Keratinocyte (primary cell): ENCODE measurements around the gene PLCXD1. TPM values are rescaled to one million over a fixed set of nuclear protein-coding genes. Genes with fewer than 3 reads are reported as not detected.

Experiments
- DNase-seq: peaks from one replicate; pipeline ENCODE4 v3.0.0-alpha.2; 2011; ENCODE audit warnings: low read depth, missing footprints, low spot score
- FAIRE-seq: peaks from 2 replicates; lab custom pipeline; 2011; peaks lifted over from hg19 to GRCh38; lab: Jason Lieb, UNC
- H2AFZ ChIP-seq: 2 replicates; pipeline ENCODE4 v1.6.0; 2012; ENCODE audit warnings: low read length, control low read depth, inconsistent platforms; ENCODE audit not compliant: control insufficient read depth
- H3K27ac ChIP-seq: 2 replicates; pipeline ENCODE4 v1.5.1; 2011; ENCODE audit warnings: low read length; ENCODE audit not compliant: control insufficient read depth, insufficient read depth
- H3K27me3 ChIP-seq: 3 replicates; pipeline ENCODE4 v1.6.0; 2011; ENCODE audit warnings: low read length; ENCODE audit not compliant: control insufficient read depth, insufficient read depth; ENCODE audit errors: extremely low read depth
- H3K36me3 ChIP-seq, 2 experiments: 2 replicates in 1 of 2; 3 replicates in 1 of 2; pipeline ENCODE4 v1.5.1; 2011; ENCODE audit warnings: low read length in 2 of 2, mild to moderate bottlenecking in 1 of 2; ENCODE audit not compliant: control insufficient read depth in 2 of 2, insufficient read depth in 2 of 2; ENCODE audit errors: extremely low read depth in 1 of 2
- H3K4me1 ChIP-seq: 3 replicates; pipeline ENCODE4 v1.5.1; 2011; ENCODE audit warnings: low read length; ENCODE audit not compliant: control insufficient read depth, insufficient read depth; ENCODE audit errors: extremely low read depth
- H3K4me2 ChIP-seq: 3 replicates; pipeline ENCODE4 v1.6.0; 2011; ENCODE audit warnings: low read depth, low read length; ENCODE audit not compliant: control insufficient read depth, insufficient read depth; ENCODE audit errors: extremely low read depth
- H3K4me3 ChIP-seq, 3 experiments: fragments of 200-600 bp in 1 of 3; sonication (generic) in 1 of 3; 2 replicates in 2 of 3; 3 replicates in 1 of 3; pipeline ENCODE4 v1.5.1; 2011 to 2016; ENCODE audit warnings: low read length in 3 of 3, mild to moderate bottlenecking in 3 of 3, control low read depth in 2 of 3, inconsistent platforms in 1 of 3, low read depth in 1 of 3, mixed read lengths in 1 of 3, mixed run types in 1 of 3, moderate library complexity in 1 of 3; ENCODE audit not compliant: control insufficient read depth in 2 of 3, insufficient read depth in 2 of 3; ENCODE audit errors: extremely low read depth in 1 of 3
- H3K79me2 ChIP-seq: 2 replicates; pipeline ENCODE4 v1.6.0; 2012; ENCODE audit warnings: low read length; ENCODE audit not compliant: control insufficient read depth, insufficient read depth
- H3K9ac ChIP-seq: 3 replicates; pipeline ENCODE4 v1.6.0; 2011; ENCODE audit warnings: low read length; ENCODE audit not compliant: control insufficient read depth, insufficient read depth; ENCODE audit errors: extremely low read depth
- H3K9me1 ChIP-seq: 3 replicates; pipeline ENCODE4 v1.6.0; 2011; ENCODE audit warnings: low read length; ENCODE audit not compliant: control insufficient read depth, insufficient read depth; ENCODE audit errors: extremely low read depth
- H3K9me3 ChIP-seq: 2 replicates; pipeline ENCODE4 v1.5.1; 2012; ENCODE audit warnings: low read depth, low read length; ENCODE audit not compliant: control insufficient read depth
- H4K20me1 ChIP-seq: 3 replicates; pipeline ENCODE4 v1.6.0; 2011; ENCODE audit warnings: low read length; ENCODE audit not compliant: control insufficient read depth, insufficient read depth; ENCODE audit errors: extremely low read depth
- CTCF ChIP-seq, 3 experiments: IDR thresholded peaks in 1 of 3; conservative IDR thresholded peaks in 1 of 3; optimal IDR thresholded peaks in 1 of 3; 2 replicates in 2 of 3; 3 replicates in 1 of 3; pipeline versions ENCODE3 to v1.5.1; 2011; ENCODE audit warnings: low read length in 3 of 3, mild to moderate bottlenecking in 3 of 3, moderate library complexity in 2 of 3, control low read depth in 1 of 3, inconsistent platforms in 1 of 3; ENCODE audit not compliant: insufficient read depth in 2 of 3; ENCODE audit errors: extremely low read depth in 1 of 3
- EZH2 ChIP-seq: IDR thresholded peaks from one replicate; pipeline ENCODE4 v1.6.1; 2012; ENCODE audit warnings: inconsistent platforms, mild to moderate bottlenecking, low read length, moderate library complexity
- dilution Hi-C: fragments of 300-500 bp; cut with MboI; formaldehyde crosslinking; loops from one replicate; pipeline ENCODE4 v1.7.0; 2020; ENCODE audit warnings: low sequenced_read_pairs; ENCODE audit not compliant: extremely low pct_ligation_motif_present
- polyA plus RNA-seq, 5 experiments: library from polyadenylated mRNA; depleted of rRNA in 3 of 5; stranded (reverse) in 3 of 5; stranded (forward) in 1 of 5; unstranded in 1 of 5; fragments of >200 nt; gene quantifications; 1 replicate in 1 of 5; 2 replicates in 3 of 5; 3 replicates in 1 of 5; pipeline versions ENCODE4 v1.2.1 to v1.2.3, GENCODE V29; 2011 to 2012; ENCODE audit warnings: missing spikeins in 2 of 5, low read depth in 1 of 5, low replicate concordance in 1 of 5

PLCXD1 gene
- polyA plus RNA-seq, 1 donor (not counting 4 experiments of a cell fraction or from before 2014, with no cell fraction given): 6.3 TPM

GRCh38 chrX:338836-339400, 57.7 kb downstream of the PLCXD1 start:
- H3K9me1 ChIP-seq: no peaks in the 10 kb centered on the region
- no peak overlapping the region for H3K27ac ChIP-seq
- no peak overlapping the region for H3K4me3 ChIP-seq
- H3K4me1 ChIP-seq: no peaks in the 10 kb centered on the region
- no peaks in the 10 kb centered on the region for H3K79me2 ChIP-seq
- no peak overlapping the region for H3K9ac ChIP-seq
- H3K27me3 ChIP-seq: no peaks in the 10 kb centered on the region
- no peaks in the 10 kb centered on the region for H4K20me1 ChIP-seq
- H2AFZ ChIP-seq: no peak overlapping the region
- DNase-seq (no peak), FAIRE-seq (no peak)
- no peaks in the 10 kb centered on the region for H3K36me3 ChIP-seq
- peaks cover 2% of the 10 kb centered on the region for H3K9me3 ChIP-seq
- TF ChIP-seq EZH2 (no peak), CTCF (optimal IDR thresholded peaks at IDR 0.05 in 1 of 3, IDR thresholded peaks at IDR 0.05 in 1 of 3, conservative IDR thresholded peaks at IDR 0.05 in 1 of 3; ENCODE audit: extremely low read depth in 1 of 3, insufficient read depth in 2 of 3, low read length in 3 of 3) (no peak)
- no peak overlapping the region for H3K4me2 ChIP-seq
- dilution Hi-C loops: no loop called here

GRCh38 chrX:340121-340520, 58.9 kb downstream of the PLCXD1 start:
- dilution Hi-C loops: no loop called here
- TF ChIP-seq EZH2 (no peak), CTCF (optimal IDR thresholded peaks at IDR 0.05 in 1 of 3, IDR thresholded peaks at IDR 0.05 in 1 of 3, conservative IDR thresholded peaks at IDR 0.05 in 1 of 3; ENCODE audit: extremely low read depth in 1 of 3, insufficient read depth in 2 of 3, low read length in 3 of 3) (no peak)
- no peak for DNase-seq
- no peak for FAIRE-seq
- Histone ChIP-seq H3K27ac (no peak overlapping the region), H3K4me2 (no peak overlapping the region), H3K9me1 (no peaks in the 10 kb centered on the region), H3K9me3 (peaks cover 2% of the 10 kb centered on the region), H3K9ac (no peak overlapping the region), H3K4me1 (no peaks in the 10 kb centered on the region), H2AFZ (no peak overlapping the region), H4K20me1 (no peaks in the 10 kb centered on the region), H3K79me2 (no peaks in the 10 kb centered on the region), H3K4me3 (no peak overlapping the region), H3K27me3 (no peaks in the 10 kb centered on the region), H3K36me3 (no peaks in the 10 kb centered on the region)
